A673 (cell line): Measurements from ENCODE around the gene TTLL5. TPM values are rescaled to one million over a fixed set of nuclear protein-coding genes. Genes with fewer than 3 reads are reported as not detected.

Experiments
- BruUV-seq: library from RNA; stranded (reverse); fragments of 400-500 nt; replicated peaks from 2 replicates; lab custom pipeline; 2021; lab: Mats Ljungman, UMichigan
- CTCF ChIA-PET: fragments of 300-600 bp; sonication (Branson Sonifier 250); formaldehyde crosslinking; loops from one replicate; lab custom pipeline; 2022; ENCODE audit warnings: antibody characterized with exemption; lab: Charles Lee
- POLR2A ChIA-PET: fragments of 300-600 bp; sonication (Branson Sonifier 250); formaldehyde crosslinking; loops from one replicate; lab custom pipeline; 2022; ENCODE audit warnings: antibody characterized with exemption; ENCODE audit not compliant: low non-redundant PET; lab: Charles Lee
- DNase-seq: peaks from one replicate; pipeline ENCODE4 v3.0.0-alpha.2; 2015; ENCODE audit warnings: low spot score
- H3K27ac ChIP-seq: fragments of 200-600 bp; sonication (generic); 2 replicates; pipeline ENCODE4 v1.5.1; 2016; ENCODE audit warnings: mixed run types, low read depth, mild to moderate bottlenecking, mixed read lengths, antibody characterized with exemption, low read length; ENCODE audit not compliant: poor library complexity, severe bottlenecking
- H3K27me3 ChIP-seq: fragments of 200-600 bp; sonication (generic); replicated peaks from 2 replicates; pipeline ENCODE4 v1.6.1; 2017; ENCODE audit warnings: mixed run types, low read depth, mild to moderate bottlenecking, mixed read lengths, antibody characterized with exemption, low read length; ENCODE audit not compliant: insufficient read depth, poor library complexity
- H3K36me3 ChIP-seq: fragments of 200-600 bp; sonication (generic); 2 replicates; pipeline ENCODE4 v1.6.1; 2016; ENCODE audit warnings: mixed run types, mild to moderate bottlenecking, mixed read lengths, antibody characterized with exemption, low read length; ENCODE audit not compliant: insufficient read depth, poor library complexity, severe bottlenecking
- H3K4me1 ChIP-seq: fragments of 200-600 bp; sonication (generic); 2 replicates; pipeline ENCODE4 v1.6.1; 2017; ENCODE audit warnings: mixed run types, mild to moderate bottlenecking, mixed read lengths, antibody characterized with exemption, low read length; ENCODE audit not compliant: insufficient read depth, poor library complexity, severe bottlenecking
- H3K4me3 ChIP-seq: fragments of 200-600 bp; sonication (generic); 2 replicates; pipeline ENCODE4 v1.5.1; 2016; ENCODE audit warnings: low read depth, mixed run types, mild to moderate bottlenecking, mixed read lengths, low read length; ENCODE audit not compliant: poor library complexity, severe bottlenecking
- H3K9me3 ChIP-seq: fragments of 200-600 bp; sonication (generic); 2 replicates; pipeline ENCODE4 v1.6.1; 2016; ENCODE audit warnings: mixed run types, low read depth, mild to moderate bottlenecking, mixed read lengths, antibody characterized with exemption, low read length; ENCODE audit not compliant: poor library complexity, severe bottlenecking
- CTCF ChIP-seq: fragments of 300-800, 200-600 bp; sonication (generic); conservative IDR thresholded peaks from 2 replicates; pipeline ENCODE4 v1.5.1; 2017; ENCODE audit warnings: low read depth, mild to moderate bottlenecking, antibody characterized with exemption, low read length, moderate library complexity, mixed read lengths
- EZH2 ChIP-seq: fragments of 200-600 bp; sonication (generic); IDR thresholded peaks from 2 replicates; pipeline ENCODE4 v1.6.1; 2017; ENCODE audit warnings: borderline replicate concordance, low read depth, mild to moderate bottlenecking, mixed read lengths, antibody characterized with exemption, low read length; ENCODE audit not compliant: poor library complexity, severe bottlenecking
- intact Hi-C: fragments of 100-400 bp; cut with micrococcal nuclease; formaldehyde crosslinking; loops from one replicate; pipeline ENCODE4 v1.10.0; 2022; ENCODE audit not compliant: unreplicated experiment
- total RNA-seq: library from RNA; stranded (reverse); gene quantifications from 2 replicates; pipeline ENCODE4 v1.2.3, GENCODE V29; 2021

TTLL5 gene
- total RNA-seq, 1 experiment from 2014 or later, result 56.7 TPM

GRCh38 chr14:75769047-75769685 is 108.1 kb downstream of the TTLL5 start:
- Histone ChIP-seq H3K36me3 (peaks cover 8% of the 10 kb centered on the region), H3K9me3 (no peaks in the 10 kb centered on the region), H3K27ac (no peak overlapping the region), H3K27me3 (no peaks in the 10 kb centered on the region), H3K4me3 (no peak overlapping the region), H3K4me1 (no peaks in the 10 kb centered on the region)
- CTCF ChIA-PET, result no interaction called here
- TF ChIP-seq CTCF (no peak), EZH2 (no peak)
- POLR2A ChIA-PET, result no interaction called here
- no peak for DNase-seq
- BruUV-seq, result no TSS peak
- intact Hi-C loops, result no loop called here

- TF ChIP-seq EZH2 (no peak), CTCF (no peak)
- ChIA-PET POLR2A (interaction anchor here (0.7 kb wide), 1 partner anchor 32 kb away, joined by 15 read pairs; no protein-coding TSS in a partner anchor), CTCF (interaction anchor here (0.6 to 0.7 kb wide), 2 partner anchors 114 to 193 kb away, joined by 3 to 8 read pairs; no protein-coding TSS in a partner anchor)
- intact Hi-C loops, result no loop called here
- Histone ChIP-seq H3K4me3 (no peak overlapping the region), H3K27ac (no peak overlapping the region), H3K4me1 (no peaks in the 10 kb centered on the region), H3K27me3 (no peaks in the 10 kb centered on the region), H3K9me3 (no peaks in the 10 kb centered on the region), H3K36me3 (peaks cover under 1% of the 10 kb centered on the region)
- no TSS peak for BruUV-seq
- DNase-seq, result no peak
Observed at GRCh38 chr14:75770635-75771034, 109.6 kb downstream of the TTLL5 start.

GRCh38 chr14:75771595-75771994 is 110.5 kb downstream of the TTLL5 start:
- ChIA-PET CTCF (no interaction called here), POLR2A (no interaction called here)
- TF ChIP-seq CTCF, result no peak
- TF ChIP-seq EZH2, result no peak
- Histone ChIP-seq H3K4me3 (no peak overlapping the region), H3K27me3 (no peaks in the 10 kb centered on the region), H3K27ac (no peak overlapping the region), H3K9me3 (no peaks in the 10 kb centered on the region), H3K36me3 (peaks cover 5% of the 10 kb centered on the region), H3K4me1 (no peaks in the 10 kb centered on the region)
- no TSS peak for BruUV-seq
- intact Hi-C loops, result no loop called here
- DNase-seq, result no peak
